PC-3 (cell line): ENCODE results near the gene FGFR1OP2. TPM values are rescaled to one million over a fixed set of nuclear protein-coding genes. Genes with fewer than 3 reads are reported as not detected.

ENCODE experiments used
- ATAC-seq: fragments of 200-7000 bp; cut with Tn5 transposase; 2 replicates; pipeline ENCODE4 v1.9.1; 2020; ENCODE audit warnings: mild to moderate bottlenecking, moderate library complexity
- BruUV-seq: library from RNA; stranded (reverse); fragments of 400-500 nt; replicated peaks from 2 replicates; lab custom pipeline; 2021; lab: Mats Ljungman, UMichigan
- CTCF ChIA-PET: fragments of 300-600 bp; sonication (Branson Sonifier 250); formaldehyde crosslinking; loops from one replicate; lab custom pipeline; 2022; ENCODE audit warnings: antibody characterized with exemption; lab: Charles Lee
- POLR2A ChIA-PET: fragments of 300-600 bp; sonication (Branson Sonifier 250); formaldehyde crosslinking; loops from one replicate; lab custom pipeline; 2022; ENCODE audit warnings: antibody characterized with exemption; ENCODE audit not compliant: unreplicated experiment; lab: Charles Lee
- DNase-seq: peaks from one replicate; pipeline ENCODE4 v3.0.0-alpha.2; 2015
- H2AFZ ChIP-seq: fragments of 300-600 bp; sonication (generic); 2 replicates; pipeline ENCODE4 v1.6.0; 2016; ENCODE audit warnings: antibody characterized with exemption, low read length
- H3F3A ChIP-seq: fragments of 300-600 bp; sonication (generic); one replicate; pipeline ENCODE4 v1.6.0; 2017; ENCODE audit warnings: antibody characterized with exemption, low read length, control low read depth, mild to moderate bottlenecking; ENCODE audit not compliant: unreplicated experiment
- H3K27ac ChIP-seq: fragments of 300-600 bp; sonication (generic); 2 replicates; pipeline ENCODE4 v1.5.1; 2016; ENCODE audit warnings: mild to moderate bottlenecking, low read length
- H3K27me3 ChIP-seq: fragments of 300-600 bp; sonication (generic); 2 replicates; pipeline ENCODE4 v1.6.1; 2016; ENCODE audit warnings: low read length, mixed read lengths
- H3K36me3 ChIP-seq: fragments of 300-600 bp; sonication (generic); 2 replicates; pipeline ENCODE4 v1.6.1; 2016; ENCODE audit warnings: low read depth, mixed run types, low read length, mixed read lengths
- H3K4me1 ChIP-seq: fragments of 300-600 bp; sonication (generic); 2 replicates; pipeline ENCODE4 v1.5.1; 2016; ENCODE audit warnings: low read length; ENCODE audit not compliant: insufficient read depth
- H3K4me2 ChIP-seq: fragments of 300-600 bp; sonication (generic); 2 replicates; pipeline ENCODE4 v1.6.0; 2016; ENCODE audit warnings: low read length
- H3K4me3 ChIP-seq: fragments of 300-600 bp; sonication (generic); 2 replicates; pipeline ENCODE4 v1.5.1; 2016; ENCODE audit warnings: mild to moderate bottlenecking, low read length, mixed read lengths
- H3K79me2 ChIP-seq: fragments of 300-600 bp; sonication (generic); 2 replicates; pipeline ENCODE4 v1.6.1; 2017; ENCODE audit warnings: low read length, mixed read lengths
- H3K9ac ChIP-seq: fragments of 300-600 bp; sonication (generic); 2 replicates; pipeline ENCODE4 v1.6.0; 2016; ENCODE audit warnings: mild to moderate bottlenecking, low read length
- H3K9me2 ChIP-seq: fragments of 300-600 bp; sonication (generic); replicated peaks from 2 replicates; pipeline ENCODE4 v1.6.1; 2016; ENCODE audit warnings: mixed run types, low read length, mixed read lengths
- H3K9me3 ChIP-seq: fragments of 300-600 bp; sonication (generic); 2 replicates; pipeline ENCODE4 v1.6.1; 2016; ENCODE audit warnings: low read length, mixed read lengths
- H4K20me1 ChIP-seq: fragments of 300-600 bp; sonication (generic); 2 replicates; pipeline ENCODE4 v1.6.1; 2016; ENCODE audit warnings: low read length, mixed read lengths
- CTCF ChIP-seq: fragments of 300-600 bp; sonication (generic); conservative IDR thresholded peaks from 2 replicates; pipeline ENCODE4 v1.5.1; 2017; ENCODE audit warnings: antibody characterized with exemption, low read depth, mild to moderate bottlenecking, low read length
- EZH2 ChIP-seq: fragments of 300-600 bp; sonication (generic); IDR thresholded peaks from one replicate; pipeline ENCODE4 v1.6.1; 2017; ENCODE audit warnings: antibody characterized with exemption, mild to moderate bottlenecking, low read length; ENCODE audit not compliant: unreplicated experiment
- EZH2phosphoT487 ChIP-seq: fragments of 300-600 bp; sonication (generic); IDR thresholded peaks from 2 replicates; pipeline ENCODE4 v1.6.1; 2018; ENCODE audit warnings: mild to moderate bottlenecking, antibody characterized with exemption, low read length, borderline replicate concordance
- intact Hi-C: fragments of 100-400 bp; cut with micrococcal nuclease; formaldehyde crosslinking; loops from 2 replicates; pipeline ENCODE4 v1.9.0; 2023
- total RNA-seq: library from RNA; depleted of rRNA; stranded (reverse); fragments of >200 nt; gene quantifications from 2 replicates; pipeline ENCODE4 v1.2.3, GENCODE V29; 2014

The FGFR1OP2 gene
- total RNA-seq, 1 experiment from 2014 or later: 74.3 TPM

GRCh38 chr12:26971963-26972362 is 33.7 kb downstream of the FGFR1OP2 start:
- no peaks in the 10 kb centered on the region for H3F3A ChIP-seq
- ChIA-PET POLR2A (no interaction called here), CTCF (interaction anchor here (0.6 kb wide), 1 partner anchor 38 kb away, joined by 3 read pairs; no protein-coding TSS in a partner anchor)
- TF ChIP-seq EZH2phosphoT487 (no peak), CTCF (no peak), EZH2 (no peak)
- no peaks in the 10 kb centered on the region for H3K9me2 ChIP-seq
- DNase-seq: no peak
- H2AFZ ChIP-seq: no peak overlapping the region
- no peaks in the 10 kb centered on the region for H3K9me3 ChIP-seq
- H3K9ac ChIP-seq: no peak overlapping the region
- H3K79me2 ChIP-seq: no peaks in the 10 kb centered on the region
- intact Hi-C loops: no loop called here
- H4K20me1 ChIP-seq: no peaks in the 10 kb centered on the region
- no peak overlapping the region for H3K4me2 ChIP-seq
- no peaks in the 10 kb centered on the region; the same call in 1 of the 2 replicates for H3K36me3 ChIP-seq
- no peak for ATAC-seq
- TSS peak; percentile 16 for BruUV-seq
- no peaks in the 10 kb centered on the region for H3K4me1 ChIP-seq
- no peak overlapping the region for H3K27ac ChIP-seq
- no peak overlapping the region for H3K4me3 ChIP-seq
- no peaks in the 10 kb centered on the region for H3K27me3 ChIP-seq

- Histone ChIP-seq H3K27me3 (no peaks in the 10 kb centered on the region), H3K4me2 (no peak overlapping the region), H3K4me3 (no peak overlapping the region), H3K9me2 (no peaks in the 10 kb centered on the region), H3K79me2 (no peaks in the 10 kb centered on the region), H2AFZ (no peak overlapping the region), H3K4me1 (no peaks in the 10 kb centered on the region), H3F3A (no peaks in the 10 kb centered on the region), H3K9me3 (no peaks in the 10 kb centered on the region), H3K9ac (no peak overlapping the region), H4K20me1 (no peaks in the 10 kb centered on the region), H3K27ac (no peak overlapping the region), H3K36me3 (peaks cover 11% of the 10 kb centered on the region; the same call in 1 of the 2 replicates)
- no peak for DNase-seq
- intact Hi-C loops: no loop called here
- TF ChIP-seq CTCF (no peak), EZH2 (no peak), EZH2phosphoT487 (no peak)
- POLR2A ChIA-PET: interaction anchor here (0.6 kb wide), 1 partner anchor 214 kb away, joined by 3 read pairs; no protein-coding TSS in a partner anchor
- no peak for ATAC-seq
- BruUV-seq: no TSS peak
- CTCF ChIA-PET: no interaction called here
Observed at GRCh38 chr12:26976687-26977086, 38.4 kb downstream of the FGFR1OP2 start.

GRCh38 chr12:26978801-26979200 is 40.5 kb downstream of the FGFR1OP2 start:
- no peak overlapping the region for H2AFZ ChIP-seq
- no peaks in the 10 kb centered on the region for H4K20me1 ChIP-seq
- no peak overlapping the region for H3K9ac ChIP-seq
- no peaks in the 10 kb centered on the region for H3K79me2 ChIP-seq
- no peak for DNase-seq
- H3K9me2 ChIP-seq: no peaks in the 10 kb centered on the region
- H3K4me2 ChIP-seq: no peak overlapping the region
- TF ChIP-seq EZH2 (no peak), CTCF (no peak), EZH2phosphoT487 (no peak)
- H3K4me1 ChIP-seq: no peaks in the 10 kb centered on the region
- no peak overlapping the region for H3K4me3 ChIP-seq
- H3F3A ChIP-seq: no peaks in the 10 kb centered on the region
- no peak for ATAC-seq
- no TSS peak for BruUV-seq
- no peak overlapping the region for H3K27ac ChIP-seq
- ChIA-PET CTCF (no interaction called here), POLR2A (no interaction called here)
- no peaks in the 10 kb centered on the region for H3K9me3 ChIP-seq
- H3K27me3 ChIP-seq: no peaks in the 10 kb centered on the region
- peaks cover 11% of the 10 kb centered on the region; the same call in 1 of the 2 replicates for H3K36me3 ChIP-seq
- intact Hi-C loops: no loop called here
